Neural progenitor cell (in vitro differentiated cells): Measurements from ENCODE around the gene CFAP61. TPM values are rescaled to one million over a fixed set of nuclear protein-coding genes. Genes with fewer than 3 reads are reported as not detected.
"Not testable (repeated sequence)": the region's sequence is repeated elsewhere in the genome, so short reads cannot be mapped to it uniquely, and the experiment has no call there.

ENCODE experiments used
- DNase-seq: peaks from one replicate; pipeline ENCODE4 v3.0.0-alpha.2; 2016; ENCODE audit warnings: low spot score
- H2AFZ ChIP-seq: fragments of 200-600 bp; sonication (generic); replicated peaks from 2 replicates; pipeline ENCODE4 v1.6.1; 2016; ENCODE audit warnings: antibody characterized with exemption
- H3F3A ChIP-seq: fragments of 200-600 bp; sonication (generic); 2 replicates; pipeline ENCODE4 v1.6.1; 2016; ENCODE audit warnings: antibody characterized with exemption, low read depth
- H3K27ac ChIP-seq: fragments of 200-600 bp; sonication (generic); 2 replicates; pipeline ENCODE4 v1.5.1; 2016; ENCODE audit warnings: mild to moderate bottlenecking
- H3K27me3 ChIP-seq: fragments of 200-600 bp; sonication (generic); 2 replicates; pipeline ENCODE4 v1.6.1; 2016; ENCODE audit warnings: mild to moderate bottlenecking, moderate library complexity
- H3K36me3 ChIP-seq: fragments of 200-600 bp; sonication (generic); 2 replicates; pipeline ENCODE4 v1.5.1; 2016
- H3K4me1 ChIP-seq: fragments of 200-600 bp; sonication (generic); 2 replicates; pipeline ENCODE4 v1.6.1; 2016; ENCODE audit warnings: mixed run types
- H3K4me2 ChIP-seq: fragments of 200-600 bp; sonication (generic); 2 replicates; pipeline ENCODE4 v1.6.1; 2016
- H3K4me3 ChIP-seq: fragments of 200-600 bp; sonication (generic); 2 replicates; pipeline ENCODE4 v1.5.1; 2016
- H3K79me2 ChIP-seq: fragments of 200-600 bp; sonication (generic); 2 replicates; pipeline ENCODE4 v1.6.1; 2016; ENCODE audit warnings: low read depth
- H3K9ac ChIP-seq: fragments of 200-600 bp; sonication (generic); 2 replicates; pipeline ENCODE4 v1.6.1; 2016
- H3K9me3 ChIP-seq: fragments of 200-600 bp; sonication (generic); 2 replicates; pipeline ENCODE4 v1.5.1; 2016; ENCODE audit warnings: low read depth
- H4K20me1 ChIP-seq: fragments of 200-600 bp; sonication (generic); 2 replicates; pipeline ENCODE4 v1.6.1; 2016; ENCODE audit warnings: low read depth
- H3K27ac Mint-ChIP-seq: 3 replicates; pipeline ENCODE4 v1.8.0; 2021; ENCODE audit warnings: mixed read lengths
- H3K27me3 Mint-ChIP-seq: 2 replicates; pipeline ENCODE4 v1.8.0; 2022; ENCODE audit warnings: low read depth, mild to moderate bottlenecking, inconsistent platforms, moderate library complexity, mixed read lengths; ENCODE audit not compliant: insufficient read depth
- H3K36me3 Mint-ChIP-seq: 3 replicates; pipeline ENCODE4 v1.8.0; 2021; ENCODE audit warnings: mixed read lengths
- H3K4me1 Mint-ChIP-seq: 3 replicates; pipeline ENCODE4 v1.8.0; 2021; ENCODE audit warnings: mixed read lengths
- H3K4me3 Mint-ChIP-seq: 3 replicates; pipeline ENCODE4 v1.8.0; 2021; ENCODE audit warnings: mild to moderate bottlenecking, moderate library complexity, mixed read lengths
- H3K9me3 Mint-ChIP-seq: 3 replicates; pipeline ENCODE4 v1.8.0; 2020; ENCODE audit warnings: mixed read lengths
- CTCF ChIP-seq: fragments of 200-600 bp; sonication (generic); IDR thresholded peaks from 2 replicates; pipeline ENCODE4 v1.5.1; 2017; ENCODE audit warnings: antibody characterized with exemption, mild to moderate bottlenecking
- EZH2 ChIP-seq: fragments of 200-600 bp; sonication (generic); IDR thresholded peaks from 2 replicates; pipeline ENCODE4 v1.6.1; 2017; ENCODE audit warnings: antibody characterized with exemption, mild to moderate bottlenecking, moderate library complexity
- EZH2phosphoT487 ChIP-seq: fragments of 200-600 bp; sonication (generic); IDR thresholded peaks from 2 replicates; pipeline ENCODE4 v1.6.1; 2017; ENCODE audit warnings: antibody characterized with exemption
- total RNA-seq: library from RNA; depleted of rRNA; stranded (reverse); fragments of >200 nt; gene quantifications from 2 replicates; pipeline ENCODE4 v1.2.3, GENCODE V29; 2015; ENCODE audit warnings: low replicate concordance

The CFAP61 gene
- total RNA-seq, result 0.53 TPM in 1 of 2 replicates, not detected in the other

GRCh38 chr20:20052074-20052970, at the start of gene CFAP61, which contains the start of gene CRNKL1:
Gene CFAP61 (plus strand): TSS chr20:20052532. CDS start chr20:20056654, 4,122 bp downstream.
Gene CRNKL1 (minus strand): TSS chr20:20052466. CDS start chr20:20052342, 124 bp downstream.
- H3K9me3 Mint-ChIP-seq, result no peaks in the 10 kb centered on the region
- peaks cover 12% of the 10 kb centered on the region for H3K36me3 ChIP-seq
- H3K27ac ChIP-seq, result peak within 1 kb of the TSS; percentile 81
- H3K9me3 ChIP-seq, result no peaks in the 10 kb centered on the region
- DNase-seq, result peak; percentile 99
- peak within 1 kb of the TSS; percentile 85 for H3K4me2 ChIP-seq
- no peak for TF ChIP-seq EZH2
- no peaks in the 10 kb centered on the region for H3F3A ChIP-seq
- peaks cover 6% of the 10 kb centered on the region for H4K20me1 ChIP-seq
- peaks cover 8% of the 10 kb centered on the region for H3K4me1 ChIP-seq
- H3K4me1 Mint-ChIP-seq, result peaks cover 8% of the 10 kb centered on the region
- H3K4me3 ChIP-seq, result peak within 1 kb of the TSS; percentile 91
- H3K36me3 Mint-ChIP-seq, result peaks cover 5% of the 10 kb centered on the region
- H3K4me3 Mint-ChIP-seq, result peak within 1 kb of the TSS; percentile 99
- H3K27me3 Mint-ChIP-seq, result peaks cover 5% of the 10 kb centered on the region
- H2AFZ ChIP-seq, result peak within 1 kb of the TSS; percentile 95
- H3K79me2 ChIP-seq, result peaks cover 19% of the 10 kb centered on the region
- H3K27me3 ChIP-seq, result peaks cover 7% of the 10 kb centered on the region
- H3K27ac Mint-ChIP-seq, result peak within 1 kb of the TSS; percentile 85
- peak within 1 kb of the TSS; percentile 86 for H3K9ac ChIP-seq

GRCh38 chr20:20003031-20003954, 49.0 kb upstream of the CFAP61 start:
- Histone ChIP-seq H3K27me3 (no peaks in the 10 kb centered on the region), H3K36me3 (no peaks in the 10 kb centered on the region), H3K9ac (no peak overlapping the region), H3K4me2 (no peak overlapping the region), H3K9me3 (no peaks in the 10 kb centered on the region), H3F3A (no peaks in the 10 kb centered on the region), H3K79me2 (no peaks in the 10 kb centered on the region), H3K27ac (no peak overlapping the region), H4K20me1 (no peaks in the 10 kb centered on the region), H3K4me1 (no peaks in the 10 kb centered on the region), H2AFZ (no peak overlapping the region), H3K4me3 (no peak overlapping the region)
- Mint-ChIP-seq H3K36me3 (peaks cover 7% of the 10 kb centered on the region), H3K27ac (no peak overlapping the region), H3K4me3 (no peak overlapping the region), H3K27me3 (peaks cover 2% of the 10 kb centered on the region), H3K4me1 (peaks cover 5% of the 10 kb centered on the region), H3K9me3 (no peaks in the 10 kb centered on the region)
- DNase-seq, result no peak
- no peak for TF ChIP-seq EZH2
- TF ChIP-seq CTCF, result no peak
- TF ChIP-seq EZH2phosphoT487, result no peak

- not testable (repeated sequence) for H4K20me1 ChIP-seq, H3K27ac Mint-ChIP-seq, H3K9ac ChIP-seq, H3F3A ChIP-seq, H3K36me3 ChIP-seq, H3K4me1 ChIP-seq, H3K27ac ChIP-seq, H3K36me3 Mint-ChIP-seq, H3K9me3 ChIP-seq, H3K9me3 Mint-ChIP-seq, H3K27me3 Mint-ChIP-seq, H3K27me3 ChIP-seq, DNase-seq, H3K4me3 Mint-ChIP-seq, H3K79me2 ChIP-seq, H3K4me1 Mint-ChIP-seq, H3K4me3 ChIP-seq, H2AFZ ChIP-seq, H3K4me2 ChIP-seq
Observed at GRCh38 chr20:20003955-20004322, 48.4 kb upstream of the CFAP61 start.

GRCh38 chr20:20005342-20005741, 47.0 kb upstream of the CFAP61 start:
- Histone ChIP-seq H3K27ac (no peak overlapping the region), H2AFZ (no peak overlapping the region), H3F3A (no peaks in the 10 kb centered on the region), H3K9me3 (no peaks in the 10 kb centered on the region), H3K4me2 (no peak overlapping the region), H3K36me3 (no peaks in the 10 kb centered on the region), H4K20me1 (no peaks in the 10 kb centered on the region), H3K27me3 (no peaks in the 10 kb centered on the region), H3K9ac (no peak overlapping the region), H3K79me2 (no peaks in the 10 kb centered on the region), H3K4me3 (no peak overlapping the region), H3K4me1 (no peaks in the 10 kb centered on the region)
- Mint-ChIP-seq H3K27ac (no peak overlapping the region), H3K27me3 (peaks cover 2% of the 10 kb centered on the region), H3K9me3 (no peaks in the 10 kb centered on the region), H3K4me1 (peaks cover 8% of the 10 kb centered on the region), H3K36me3 (peaks cover 4% of the 10 kb centered on the region), H3K4me3 (no peak overlapping the region)
- no peak for DNase-seq
- TF ChIP-seq CTCF, result no peak
- TF ChIP-seq EZH2, result no peak
- no peak for TF ChIP-seq EZH2phosphoT487
